Nephron progenitor cell (in vitro differentiated cells): Measurements from ENCODE around the gene PTBP1.
A peak's percentile ranks its signal among the peaks of the same experiment; 100 is the strongest.

Source experiments
- DNase-seq: peaks from one replicate; pipeline ENCODE4 v3.0.0; 2021
- H3K27ac Mint-ChIP-seq: 2 replicates; pipeline ENCODE4 v1.8.0; 2021; ENCODE audit warnings: mild to moderate bottlenecking, moderate library complexity, mixed read lengths
- H3K27me3 Mint-ChIP-seq: 2 replicates; pipeline ENCODE4 v1.8.0; 2021; ENCODE audit warnings: mild to moderate bottlenecking, low read depth, mixed read lengths; ENCODE audit not compliant: poor library complexity
- H3K36me3 Mint-ChIP-seq: 2 replicates; pipeline ENCODE4 v1.8.0; 2021; ENCODE audit warnings: low read depth, mixed read lengths
- H3K4me1 Mint-ChIP-seq: 2 replicates; pipeline ENCODE4 v1.8.0; 2021; ENCODE audit warnings: mixed read lengths
- H3K4me3 Mint-ChIP-seq: 2 replicates; pipeline ENCODE4 v1.8.0; 2021; ENCODE audit warnings: mild to moderate bottlenecking, moderate library complexity, mixed read lengths
- H3K9me3 Mint-ChIP-seq: 2 replicates; pipeline ENCODE4 v1.8.0; 2021; ENCODE audit warnings: mild to moderate bottlenecking, moderate library complexity, mixed read lengths
- CTCF ChIP-seq: fragments of 200-600 bp; sonication (generic); IDR thresholded peaks from 2 replicates; pipeline ENCODE4 v1.5.0; 2021; ENCODE audit warnings: antibody characterized with exemption

The PTBP1 gene

GRCh38 chr19:805166-805551 lies 7.9 kb downstream of the PTBP1 start:
- no peaks in the 10 kb centered on the region for H3K27me3 Mint-ChIP-seq
- H3K27ac Mint-ChIP-seq: peak overlapping the region; percentile 80
- no peak for TF ChIP-seq CTCF
- no peaks in the 10 kb centered on the region for H3K9me3 Mint-ChIP-seq
- H3K4me3 Mint-ChIP-seq: no peak overlapping the region
- peaks cover 45% of the 10 kb centered on the region for H3K4me1 Mint-ChIP-seq
- peaks cover 49% of the 10 kb centered on the region for H3K36me3 Mint-ChIP-seq
- no peak for DNase-seq

DNA sequence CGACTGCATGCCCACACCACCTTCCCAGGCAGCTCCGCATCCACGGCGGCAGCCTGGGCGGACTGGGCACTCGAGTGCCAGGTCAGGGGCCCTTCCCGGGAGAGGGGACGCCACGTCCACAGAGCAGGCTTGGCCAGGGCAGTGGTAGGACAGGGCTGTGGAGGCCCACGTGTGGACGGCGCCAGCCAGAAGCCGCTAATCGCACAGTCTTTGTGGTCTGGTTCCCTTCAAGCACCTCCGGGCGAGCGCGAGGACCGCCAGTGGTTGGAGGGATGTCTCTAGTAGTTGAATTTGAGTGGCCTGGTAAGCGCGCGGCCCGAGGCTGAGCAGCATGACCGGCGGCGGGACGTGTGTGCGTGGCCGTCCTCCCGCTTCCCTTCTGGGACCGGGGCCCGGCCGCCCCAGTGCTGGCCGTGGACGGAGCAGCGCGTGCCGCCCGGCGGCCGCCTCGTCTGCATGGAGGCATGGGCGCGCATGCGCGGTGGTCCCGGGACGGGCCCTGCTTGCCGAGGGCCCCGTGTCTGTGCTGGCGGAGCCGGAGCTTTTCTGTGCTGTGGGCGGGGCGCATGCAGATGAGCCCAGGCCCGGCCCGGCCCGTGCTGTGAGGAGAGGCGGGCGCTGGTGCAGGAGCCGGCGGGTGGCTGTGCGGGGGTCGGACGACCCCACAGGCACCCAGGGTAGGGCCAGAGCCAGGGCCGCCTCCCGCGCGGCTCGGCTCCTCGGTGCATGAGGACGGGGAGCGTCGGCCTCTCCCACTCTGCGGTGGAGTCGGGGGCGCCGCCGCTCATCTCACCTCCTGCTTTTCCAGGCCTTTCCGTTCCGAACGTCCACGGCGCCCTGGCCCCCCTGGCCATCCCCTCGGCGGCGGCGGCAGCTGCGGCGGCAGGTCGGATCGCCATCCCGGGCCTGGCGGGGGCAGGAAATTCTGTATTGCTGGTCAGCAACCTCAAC lies 8.6 kb downstream of the PTBP1 start:
- Mint-ChIP-seq H3K4me3 (no peak overlapping the region), H3K27ac (no peak overlapping the region), H3K4me1 (peaks cover 39% of the 10 kb centered on the region), H3K27me3 (no peaks in the 10 kb centered on the region), H3K36me3 (peaks cover 50% of the 10 kb centered on the region), H3K9me3 (no peaks in the 10 kb centered on the region)
- no peak for DNase-seq
- TF ChIP-seq CTCF: no peak

GRCh38 chr19:806815-807421 lies 9.7 kb downstream of the PTBP1 start:
- Mint-ChIP-seq H3K27ac (peak overlapping the region; percentile 91), H3K4me1 (peaks cover 29% of the 10 kb centered on the region), H3K9me3 (no peaks in the 10 kb centered on the region), H3K27me3 (no peaks in the 10 kb centered on the region), H3K36me3 (peaks cover 58% of the 10 kb centered on the region), H3K4me3 (no peak overlapping the region)
- no peak for DNase-seq
- TF ChIP-seq CTCF: no peak

DNA sequence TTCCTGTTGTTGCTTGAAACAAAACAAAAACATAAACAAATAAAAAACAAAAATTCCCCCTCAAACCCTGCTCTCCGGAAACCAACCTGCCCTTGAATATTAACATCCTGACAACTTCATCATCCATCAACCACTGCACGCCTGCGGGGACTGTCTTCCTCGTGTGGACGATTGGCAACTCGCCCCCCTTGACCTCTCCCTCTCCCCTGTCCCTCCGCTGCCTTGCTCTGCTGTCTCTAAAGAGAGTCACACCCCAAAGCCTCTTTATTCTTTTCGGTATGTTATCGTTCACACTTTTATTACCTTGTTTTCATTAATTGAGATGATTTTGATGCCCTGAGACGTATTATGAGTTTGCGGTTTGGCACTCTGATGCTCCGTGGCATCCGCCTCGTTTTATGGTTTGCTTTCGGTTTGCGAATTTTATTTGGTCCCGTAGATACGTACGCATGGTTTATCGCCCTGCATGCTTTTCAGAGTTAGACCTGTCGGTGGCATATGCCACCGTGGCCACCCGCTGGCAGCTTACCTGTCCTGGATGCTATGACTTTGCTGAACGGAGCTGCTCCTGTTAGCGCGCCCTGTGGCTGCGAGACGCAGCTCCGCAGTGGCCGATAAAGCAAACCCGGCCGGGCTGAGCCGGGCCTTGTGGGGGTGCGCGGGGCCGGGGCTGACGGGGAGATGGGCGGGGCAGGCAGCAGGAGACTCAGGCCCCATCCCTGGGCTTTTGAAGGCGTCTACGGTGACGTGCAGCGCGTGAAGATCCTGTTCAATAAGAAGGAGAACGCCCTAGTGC lies 10.6 kb downstream of the PTBP1 start:
- Mint-ChIP-seq H3K4me3 (no peak overlapping the region), H3K27me3 (no peaks in the 10 kb centered on the region), H3K27ac (peak overlapping the region; percentile 91), H3K9me3 (no peaks in the 10 kb centered on the region), H3K4me1 (peaks cover 20% of the 10 kb centered on the region), H3K36me3 (peaks cover 56% of the 10 kb centered on the region)
- no peak for TF ChIP-seq CTCF
- no peak for DNase-seq

- no peaks in the 10 kb centered on the region for H3K9me3 Mint-ChIP-seq
- no peak overlapping the region for H3K27ac Mint-ChIP-seq
- no peak for DNase-seq
- no peaks in the 10 kb centered on the region for H3K27me3 Mint-ChIP-seq
- TF ChIP-seq CTCF: no peak
- peaks cover 15% of the 10 kb centered on the region for H3K4me1 Mint-ChIP-seq
- peaks cover 50% of the 10 kb centered on the region for H3K36me3 Mint-ChIP-seq
- no peak overlapping the region for H3K4me3 Mint-ChIP-seq
These were observed 11.1 kb downstream of the PTBP1 start for GRCh38 chr19:808423-808775.
